ENCODE results near the gene PSG3. TPM values are rescaled to one million over a fixed set of nuclear protein-coding genes. Genes with fewer than 3 reads are reported as not detected.
"Not testable (repeated sequence)": the region's sequence is repeated elsewhere in the genome, so short reads cannot be mapped to it uniquely, and the experiment has no call there.

Gene PSG3
- total RNA-seq (1 to 10 TPM in 1 of 2 donors, under 1 TPM in 1; 0.25 to 2.0 TPM), polyA plus RNA-seq (ENCODE audit: insufficient read depth, low read depth, low replicate concordance) (5.8 TPM)
- long read RNA-seq, donor 1, result 0 reads
- long read RNA-seq, donor 2, result 0 reads

DNA sequence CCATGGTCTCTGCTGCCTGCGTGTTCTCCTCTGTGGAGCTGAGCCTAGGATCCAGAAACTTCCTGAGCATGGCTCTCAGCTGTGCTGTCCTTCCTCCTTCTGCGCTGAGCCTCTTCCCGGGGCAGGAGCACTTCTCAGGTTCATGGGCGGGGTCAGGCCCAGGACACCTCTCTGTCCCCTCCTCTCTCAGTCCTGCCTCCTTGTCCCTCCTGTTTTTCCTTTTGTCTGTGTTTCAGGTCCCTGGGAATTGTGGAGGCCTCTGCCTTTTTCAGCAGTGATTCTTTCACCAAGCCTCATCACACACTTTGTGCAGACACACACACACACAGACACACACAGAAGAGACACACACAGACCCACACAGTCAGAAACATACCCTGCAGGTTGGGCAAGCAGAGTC is at the start of gene PSG3:
PSG3 (minus strand) TSS at position 101 of the 400 bp plus-strand sequence; CDS start at position 4, 97 bp downstream.
- H3K4me3 ChIP-seq; H3K27me3 ChIP-seq; DNase-seq; H3K4me1 ChIP-seq; intact Hi-C loops (cut with DNase I; ENCODE audit: low total_unique reads); H3K27ac ChIP-seq; H3K36me3 ChIP-seq (ENCODE audit: low read depth, missing control alignments); H3K9me3 ChIP-seq: not testable (repeated sequence)
- 74 to 80% methylated on average over 4 of the region's 4 CpGs for WGBS, 2 donors

DNA sequence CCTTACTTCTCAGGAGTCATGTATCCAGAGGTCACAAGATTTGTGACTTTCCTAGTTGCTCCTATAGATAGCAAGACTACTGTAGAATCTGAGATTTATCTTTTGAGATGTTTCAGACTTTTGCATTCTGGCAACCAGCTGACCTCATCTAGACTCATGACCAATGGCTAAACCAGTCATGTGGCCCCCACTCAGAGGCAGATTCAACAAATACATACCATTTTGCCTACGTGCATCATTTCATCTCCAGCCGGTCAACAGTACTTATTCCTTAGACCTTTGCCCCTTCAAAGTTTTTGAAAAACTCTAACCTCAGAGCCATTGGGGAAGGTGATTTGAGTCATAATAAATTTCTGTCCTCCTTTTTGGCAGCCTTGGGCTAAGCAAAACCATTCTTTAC is 48.5 kb upstream of the PSG3 start:
- H3K36me3 ChIP-seq (ENCODE audit: low read depth, missing control alignments); H3K4me3 ChIP-seq; H3K27me3 ChIP-seq; DNase-seq; H3K9me3 ChIP-seq; H3K27ac ChIP-seq; intact Hi-C loops (cut with DNase I; ENCODE audit: low total_unique reads); H3K4me1 ChIP-seq: not testable (repeated sequence)
- 72 to 85% methylated on average over 2 of the region's 2 CpGs for WGBS, 2 donors

DNA sequence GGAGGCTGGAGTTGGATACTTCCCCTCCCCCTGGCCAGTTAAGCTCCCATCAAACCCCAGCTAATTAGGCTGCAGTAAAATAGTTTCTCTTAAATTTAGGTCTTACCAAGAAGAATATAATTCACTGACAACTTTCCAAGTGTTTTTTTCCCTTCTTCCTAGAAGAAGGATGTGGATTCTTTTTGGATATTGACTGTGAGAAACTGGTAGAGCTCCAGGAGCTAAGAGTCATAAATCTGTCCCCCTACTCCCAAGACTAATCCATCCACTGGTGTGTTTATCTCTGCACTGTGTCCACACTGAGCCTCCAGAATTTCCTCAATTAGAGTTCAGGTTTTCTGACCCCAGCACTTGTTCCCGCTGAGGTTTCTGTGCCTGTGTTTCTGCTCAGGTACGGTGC is 47.5 kb upstream of the PSG3 start:
- H3K36me3 ChIP-seq (ENCODE audit: low read depth, missing control alignments); DNase-seq; H3K27ac ChIP-seq; intact Hi-C loops (cut with DNase I; ENCODE audit: low total_unique reads); H3K27me3 ChIP-seq; H3K9me3 ChIP-seq; H3K4me3 ChIP-seq; H3K4me1 ChIP-seq: not testable (repeated sequence)
- whole genome bisulfite sequencing, 2 donors, result 15 to 34% methylated on average over 2 of the region's 2 CpGs

DNA sequence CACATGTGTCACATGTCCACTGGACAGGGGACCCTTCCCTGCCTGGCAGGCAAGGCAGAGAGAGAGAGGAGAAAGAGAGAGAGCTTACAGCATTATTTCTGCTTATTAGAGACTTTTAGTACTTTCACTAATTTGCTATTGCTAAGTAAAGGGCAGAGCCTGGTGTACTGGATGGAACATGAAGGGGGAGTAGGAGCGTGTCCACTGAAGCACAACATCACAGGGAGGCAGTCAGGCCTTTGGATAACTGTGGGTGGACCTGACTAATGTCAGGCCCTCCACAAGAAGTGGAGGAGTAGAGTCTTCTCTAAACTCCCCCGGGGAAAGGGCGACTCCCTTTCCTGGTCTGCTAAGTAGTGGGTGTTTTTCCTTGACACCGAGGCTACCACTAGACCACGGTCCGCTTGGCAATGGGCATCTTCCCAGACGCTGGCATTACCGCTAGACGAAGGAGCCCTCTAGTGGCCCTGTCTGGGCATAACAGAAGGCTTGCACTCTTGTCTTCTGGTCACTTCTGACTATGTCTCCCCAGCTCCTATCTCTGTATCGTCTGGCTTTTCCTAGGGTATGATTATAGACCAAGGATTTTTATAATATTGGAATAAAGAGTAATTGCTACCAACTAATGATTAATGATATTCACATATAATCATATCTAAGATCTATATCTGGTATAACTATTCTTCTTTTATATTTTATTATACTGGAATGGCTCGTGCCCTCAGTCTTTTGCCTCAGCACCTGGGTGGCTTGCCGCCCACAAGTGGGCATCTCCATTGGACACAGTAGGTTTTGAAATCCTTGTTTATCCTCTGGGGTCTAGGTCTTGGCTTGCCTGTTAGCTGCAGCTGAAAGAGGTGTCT is 36.7 kb upstream of the PSG3 start:
- WGBS, 2 donors, result 24 to 31% methylated on average over 12 of the region's 12 CpGs

DNA sequence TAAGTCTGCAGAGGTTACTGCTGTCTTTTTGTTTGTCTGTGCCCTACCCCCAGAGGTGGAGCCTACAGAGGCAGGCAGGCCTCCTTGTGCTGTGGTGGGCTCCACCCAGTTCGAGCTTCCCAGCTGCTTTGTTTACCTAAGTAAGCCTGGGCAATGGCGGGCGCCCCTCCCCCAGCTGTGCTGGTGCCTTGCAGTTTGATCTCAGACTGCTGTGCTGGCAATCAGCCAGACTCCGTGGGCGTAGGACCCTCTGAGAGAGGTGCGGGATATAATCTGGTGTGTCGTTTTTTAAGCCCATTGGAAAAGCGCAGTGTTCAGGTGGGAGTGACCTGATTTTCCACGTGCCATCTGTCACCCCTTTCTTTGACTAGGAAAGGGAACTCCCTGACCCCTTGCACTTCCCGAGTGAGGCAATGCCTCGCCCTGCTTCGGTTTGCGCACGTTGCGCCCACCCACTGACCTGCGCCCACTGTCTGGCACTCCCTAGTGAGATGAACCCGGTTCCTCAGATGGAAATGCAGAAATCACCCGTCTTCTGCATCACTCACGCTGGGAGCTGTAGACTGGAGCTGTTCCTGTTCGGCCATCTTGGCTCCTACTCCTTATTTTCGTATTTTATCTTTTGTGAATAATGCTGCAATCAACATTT is 34.4 kb upstream of the PSG3 start:
- H3K4me3 ChIP-seq; H3K27ac ChIP-seq; H3K36me3 ChIP-seq (ENCODE audit: low read depth, missing control alignments); H3K9me3 ChIP-seq; H3K4me1 ChIP-seq; H3K27me3 ChIP-seq; intact Hi-C loops (cut with DNase I; ENCODE audit: low total_unique reads); DNase-seq: not testable (repeated sequence)
- 58 to 68% methylated on average over 16 to 21 of the region's 21 CpGs for WGBS, 2 donors

More for the DNA sequence above, 36.7 kb upstream of the PSG3 start:
- H3K27me3 ChIP-seq; H3K4me3 ChIP-seq; H3K27ac ChIP-seq; H3K4me1 ChIP-seq; intact Hi-C loops (cut with DNase I; ENCODE audit: low total_unique reads); H3K36me3 ChIP-seq (ENCODE audit: low read depth, missing control alignments); H3K9me3 ChIP-seq: not testable (repeated sequence)
- DNase-seq, result peak; percentile 77
- TF ChIP-seq CTCF (IDR thresholded peaks at IDR 0.05), result peak; percentile 29 to 53 (median 41)

DNA sequence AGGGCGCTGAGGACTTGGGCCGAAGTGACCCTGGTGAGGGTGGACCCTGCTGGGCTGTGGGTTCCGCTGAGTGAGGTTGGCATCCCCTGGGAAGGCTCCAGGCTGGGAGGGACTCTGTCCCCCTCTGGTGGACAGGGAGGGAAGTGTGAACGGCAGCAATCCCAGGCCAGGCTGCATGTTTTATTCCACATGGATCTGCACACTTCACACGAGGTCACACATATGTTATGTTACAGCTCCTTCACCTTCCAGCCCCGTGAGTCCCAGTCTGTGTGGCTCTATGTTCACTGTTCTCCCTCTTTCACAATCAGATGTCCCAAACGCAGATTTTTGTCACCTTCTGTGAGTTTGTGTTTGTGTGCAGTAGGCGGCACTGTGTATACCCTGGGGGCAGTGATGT is 27.0 kb upstream of the PSG3 start:
- 68 to 75% methylated on average over 5 to 8 of the region's 8 CpGs for WGBS, 2 donors
- not testable (repeated sequence) for H3K27ac ChIP-seq

DNA sequence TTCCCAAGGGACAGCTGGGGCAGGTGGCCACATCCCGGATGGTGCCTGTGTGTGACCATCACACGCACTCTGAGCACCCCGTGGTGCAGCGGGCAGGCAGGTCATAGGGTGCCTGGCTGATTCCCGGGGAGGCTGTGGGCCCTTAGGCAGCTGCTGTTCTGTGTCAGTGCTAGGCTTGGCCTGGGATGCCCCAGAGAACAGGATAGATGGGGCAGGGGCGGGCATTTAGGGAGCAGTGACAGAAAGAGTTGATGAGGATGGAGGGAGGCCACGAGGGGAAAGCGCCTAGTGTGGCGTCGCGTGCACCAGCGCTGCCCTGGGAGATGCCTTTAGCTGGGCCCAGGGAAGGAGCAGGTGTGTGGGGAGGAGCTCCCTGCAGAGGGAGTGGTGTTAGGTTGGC is 26.6 kb upstream of the PSG3 start:
- 71 to 92% methylated on average over 12 of the region's 12 CpGs for WGBS, 2 donors
- H3K27ac ChIP-seq; H3K36me3 ChIP-seq (ENCODE audit: low read depth, missing control alignments); H3K4me1 ChIP-seq; intact Hi-C loops (cut with DNase I; ENCODE audit: low total_unique reads); H3K4me3 ChIP-seq; H3K27me3 ChIP-seq; H3K9me3 ChIP-seq; DNase-seq: not testable (repeated sequence)

More for the DNA sequence above, 27.0 kb upstream of the PSG3 start:
- H3K9me3 ChIP-seq; H3K4me3 ChIP-seq; DNase-seq; intact Hi-C loops (cut with DNase I; ENCODE audit: low total_unique reads); H3K36me3 ChIP-seq (ENCODE audit: low read depth, missing control alignments); H3K27me3 ChIP-seq; H3K4me1 ChIP-seq: not testable (repeated sequence)
